ENCODE data around the gene KLHL18. TPM values are rescaled to one million over a fixed set of nuclear protein-coding genes. Genes with fewer than 3 reads are reported as not detected.
"Not testable (repeated sequence)": the region's sequence is repeated elsewhere in the genome, so short reads cannot be mapped to it uniquely, and the experiment has no call there.

Gene KLHL18
- total RNA-seq, 4 donors from 2014 or later, result 10.4 to 18.1 (median 16.5) TPM

DNA sequence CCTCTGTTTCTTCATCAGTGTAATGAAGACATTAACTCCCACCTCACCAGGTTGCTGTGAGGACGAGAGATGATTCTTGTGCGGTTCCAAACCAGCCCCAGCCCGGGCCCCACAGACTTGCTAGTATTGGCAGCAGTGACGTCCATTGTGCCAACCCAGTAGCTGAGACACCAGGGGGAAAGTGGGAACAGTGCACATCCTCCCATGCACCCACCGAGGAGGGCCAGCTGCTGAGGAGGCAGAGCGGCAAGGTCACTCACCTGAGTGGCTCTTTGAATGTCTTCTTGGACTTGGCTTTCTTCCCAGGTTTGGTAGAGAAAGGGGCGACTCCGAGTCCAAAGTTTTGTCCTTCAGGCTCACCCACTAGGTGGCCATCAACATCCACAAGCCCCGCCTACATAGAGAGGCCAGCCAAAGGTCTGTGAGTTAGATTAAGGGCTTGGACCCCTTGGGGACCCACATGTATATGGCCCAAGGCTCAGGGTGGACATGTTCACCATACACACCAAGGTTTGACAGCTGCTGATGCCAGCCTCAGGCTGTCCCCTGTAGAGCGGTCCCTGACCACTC lies 38.1 kb upstream of the KLHL18 start:
- Histone ChIP-seq H3K27ac (replicated peaks in 1 of 4) (no peak overlapping the region), H3K9me3 (no peaks in the 10 kb centered on the region), H3K4me1 (no peaks in the 10 kb centered on the region), H3K4me3 (no peak overlapping the region), H3K27me3 (no peaks in the 10 kb centered on the region), H3K36me3 (peaks cover 0 to 9% (median 0%) of the 10 kb centered on the region in 4 donors)
- TF ChIP-seq POLR2AphosphoS5 (IDR thresholded peaks at IDR 0.05) (no peak), EP300 (IDR thresholded peaks at IDR 0.05) (no peak), POLR2A (IDR thresholded peaks at IDR 0.05; ENCODE audit: low read depth) (no peak)
- TF ChIP-seq, protein P1, sequence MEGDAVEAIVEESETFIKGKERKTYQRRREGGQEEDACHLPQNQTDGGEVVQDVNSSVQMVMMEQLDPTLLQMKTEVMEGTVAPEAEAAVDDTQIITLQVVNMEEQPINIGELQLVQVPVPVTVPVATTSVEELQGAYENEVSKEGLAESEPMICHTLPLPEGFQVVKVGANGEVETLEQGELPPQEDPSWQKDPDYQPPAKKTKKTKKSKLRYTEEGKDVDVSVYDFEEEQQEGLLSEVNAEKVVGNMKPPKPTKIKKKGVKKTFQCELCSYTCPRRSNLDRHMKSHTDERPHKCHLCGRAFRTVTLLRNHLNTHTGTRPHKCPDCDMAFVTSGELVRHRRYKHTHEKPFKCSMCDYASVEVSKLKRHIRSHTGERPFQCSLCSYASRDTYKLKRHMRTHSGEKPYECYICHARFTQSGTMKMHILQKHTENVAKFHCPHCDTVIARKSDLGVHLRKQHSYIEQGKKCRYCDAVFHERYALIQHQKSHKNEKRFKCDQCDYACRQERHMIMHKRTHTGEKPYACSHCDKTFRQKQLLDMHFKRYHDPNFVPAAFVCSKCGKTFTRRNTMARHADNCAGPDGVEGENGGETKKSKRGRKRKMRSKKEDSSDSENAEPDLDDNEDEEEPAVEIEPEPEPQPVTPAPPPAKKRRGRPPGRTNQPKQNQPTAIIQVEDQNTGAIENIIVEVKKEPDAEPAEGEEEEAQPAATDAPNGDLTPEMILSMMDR (IDR thresholded peaks at IDR 0.05), result no peak
- WGBS, result 92% methylated on average over 9 of the region's 10 CpGs
- intact Hi-C loops (cut with DNase I), result no loop called here
- DNase-seq (ENCODE audit: extremely low spot score), result no peak

DNA sequence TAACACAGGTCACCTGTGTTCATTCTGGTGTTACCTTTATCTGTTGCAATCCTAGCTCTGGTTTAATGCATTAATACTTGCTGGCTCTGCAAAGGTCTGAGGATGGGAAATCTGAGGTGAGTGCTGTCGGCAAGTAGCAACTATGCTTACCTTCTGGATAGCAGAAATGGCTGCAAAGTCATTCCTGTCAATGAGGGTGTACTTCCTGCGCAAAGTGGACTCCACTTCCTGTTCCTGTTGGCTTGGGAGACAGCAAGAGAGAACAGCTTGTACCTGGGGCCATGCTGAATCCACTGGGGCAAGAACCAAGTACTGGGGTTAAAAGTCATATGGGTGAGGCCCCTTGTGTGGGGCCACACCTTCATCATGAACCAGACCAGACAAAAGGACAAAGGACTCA lies 37.5 kb upstream of the KLHL18 start:
- WGBS, result 100% methylated on average over 2 of the region's 2 CpGs

DNA sequence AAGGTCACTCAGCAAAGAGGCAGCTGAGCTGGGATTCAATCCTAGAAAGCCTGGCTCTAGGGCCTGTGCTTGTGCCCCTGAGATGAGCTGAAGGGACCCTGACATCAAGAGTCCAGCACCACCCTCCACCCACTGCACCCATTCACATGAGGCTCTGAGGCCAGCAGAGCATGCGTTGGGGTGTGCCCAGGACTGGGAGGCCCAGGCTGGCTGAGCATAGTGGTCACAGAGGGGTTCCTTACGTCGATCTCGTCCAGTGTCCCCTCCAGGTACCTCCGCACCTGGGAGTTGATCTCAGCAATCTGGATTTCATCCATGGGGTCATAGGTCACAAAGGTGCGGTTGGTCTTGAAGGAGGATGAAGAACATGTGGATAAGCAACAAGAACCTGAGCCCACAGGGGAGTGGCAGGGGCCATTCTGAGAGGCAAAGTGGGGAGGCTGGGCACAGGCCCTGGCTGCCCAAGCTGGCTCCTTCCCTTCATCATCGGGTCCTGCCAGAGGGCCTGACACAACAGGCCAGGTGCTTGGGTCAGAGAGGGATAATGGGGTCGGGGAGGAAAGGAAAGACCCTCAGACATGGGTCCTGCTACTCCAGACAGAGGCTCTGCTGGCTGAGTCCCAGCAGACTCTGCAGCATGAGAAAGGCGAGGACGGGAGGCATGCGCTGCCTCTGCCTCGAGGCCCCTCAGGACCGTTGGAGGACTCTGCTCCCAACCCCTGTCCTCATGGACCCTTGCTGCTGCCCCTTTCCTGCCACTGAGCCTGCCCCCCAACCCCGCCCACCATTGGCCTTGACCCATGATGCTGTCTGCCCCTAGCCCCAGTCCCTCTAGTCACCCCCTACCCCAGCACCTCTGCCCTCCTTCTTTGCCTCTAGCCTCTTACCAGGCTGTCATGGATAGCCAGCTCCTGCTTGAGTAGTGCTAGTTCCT lies 35.3 kb upstream of the KLHL18 start:
- no peak for DNase-seq (ENCODE audit: extremely low spot score)
- intact Hi-C loops (cut with DNase I), result no loop called here
- 85% methylated on average over 11 of the region's 14 CpGs for WGBS

More for the DNA sequence above, 37.5 kb upstream of the KLHL18 start:
- TF ChIP-seq EP300 (IDR thresholded peaks at IDR 0.05) (no peak), POLR2AphosphoS5 (IDR thresholded peaks at IDR 0.05) (no peak), POLR2A (IDR thresholded peaks at IDR 0.05; ENCODE audit: low read depth) (no peak)
- TF ChIP-seq, protein P1 (IDR thresholded peaks at IDR 0.05), result no peak
- no peaks in the 10 kb centered on the region for H3K9me3 ChIP-seq
- intact Hi-C loops (cut with DNase I), result no loop called here
- H3K27me3 ChIP-seq, result no peaks in the 10 kb centered on the region
- H3K36me3 ChIP-seq, result peaks cover 0 to 9% (median 0%) of the 10 kb centered on the region in 4 donors
- no peak overlapping the region for H3K4me3 ChIP-seq
- H3K4me1 ChIP-seq, result no peaks in the 10 kb centered on the region
- H3K27ac ChIP-seq (replicated peaks in 1 of 4), result no peak overlapping the region
- no peak for DNase-seq (ENCODE audit: extremely low spot score)

DNA sequence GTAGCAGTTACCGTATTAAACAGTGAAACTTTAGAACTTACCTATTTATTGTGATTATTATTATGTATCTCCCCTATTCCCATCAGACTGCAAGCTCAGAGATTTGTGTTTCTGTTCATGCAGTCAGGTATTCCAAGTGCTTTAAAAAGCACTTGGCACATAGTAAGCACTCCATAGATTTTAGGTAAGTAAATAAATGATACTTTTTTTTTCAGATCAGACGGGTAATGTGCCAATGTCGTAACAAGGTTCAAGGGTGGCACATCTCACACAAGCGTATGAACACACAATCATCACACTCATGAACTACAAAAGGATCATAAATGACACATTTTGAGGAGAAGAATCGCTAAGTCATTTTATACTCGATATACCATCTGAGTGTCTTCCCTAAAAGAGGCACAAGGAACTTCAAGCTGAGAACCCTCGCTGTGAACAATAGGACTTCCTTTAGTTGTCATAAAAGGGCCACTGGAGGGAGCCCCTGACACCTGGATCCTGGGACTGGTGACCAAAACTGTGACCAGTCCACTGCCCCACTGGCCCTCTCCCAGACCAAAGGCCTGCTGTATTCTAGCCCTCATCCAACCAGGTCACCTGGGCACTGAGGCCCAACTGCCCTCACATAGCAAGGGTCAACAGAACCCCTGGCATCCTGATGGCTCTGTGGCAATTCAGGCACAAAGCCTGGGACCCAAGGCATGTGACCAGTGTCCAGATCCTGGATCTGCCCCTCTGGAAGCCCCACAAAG lies 32.3 kb upstream of the KLHL18 start:
- WGBS, result 81% methylated on average over 7 of the region's 7 CpGs
- H3K4me1 ChIP-seq, result no peaks in the 10 kb centered on the region
- intact Hi-C loops (cut with DNase I), result no loop called here
- TF ChIP-seq POLR2A (IDR thresholded peaks at IDR 0.05; ENCODE audit: low read depth) (no peak), EP300 (IDR thresholded peaks at IDR 0.05) (no peak), POLR2AphosphoS5 (IDR thresholded peaks at IDR 0.05) (no peak)
- TF ChIP-seq, protein P1 (IDR thresholded peaks at IDR 0.05), result peak in 2 of 3 experiments; percentile 33 to 41
- H3K27me3 ChIP-seq, result no peaks in the 10 kb centered on the region
- no peak overlapping the region for H3K27ac ChIP-seq (replicated peaks in 1 of 4)
- H3K4me3 ChIP-seq, result no peak overlapping the region
- no peaks in the 10 kb centered on the region for H3K9me3 ChIP-seq
- DNase-seq (ENCODE audit: extremely low spot score), result no peak
- H3K36me3 ChIP-seq, result no peaks in the 10 kb centered on the region

More for the DNA sequence above, 35.3 kb upstream of the KLHL18 start:
- Histone ChIP-seq H3K4me1 (no peaks in the 10 kb centered on the region), H3K27me3 (no peaks in the 10 kb centered on the region), H3K9me3 (no peaks in the 10 kb centered on the region), H3K27ac (replicated peaks in 1 of 4) (no peak overlapping the region), H3K4me3 (no peak overlapping the region), H3K36me3 (peaks cover 0 to 9% (median 0%) of the 10 kb centered on the region in 4 donors)
- TF ChIP-seq, protein P1 (IDR thresholded peaks at IDR 0.05), result no peak
- no peak for TF ChIP-seq POLR2AphosphoS5 (IDR thresholded peaks at IDR 0.05)
- no peak for TF ChIP-seq POLR2A (IDR thresholded peaks at IDR 0.05; ENCODE audit: low read depth)
- no peak for TF ChIP-seq EP300 (IDR thresholded peaks at IDR 0.05)

DNA sequence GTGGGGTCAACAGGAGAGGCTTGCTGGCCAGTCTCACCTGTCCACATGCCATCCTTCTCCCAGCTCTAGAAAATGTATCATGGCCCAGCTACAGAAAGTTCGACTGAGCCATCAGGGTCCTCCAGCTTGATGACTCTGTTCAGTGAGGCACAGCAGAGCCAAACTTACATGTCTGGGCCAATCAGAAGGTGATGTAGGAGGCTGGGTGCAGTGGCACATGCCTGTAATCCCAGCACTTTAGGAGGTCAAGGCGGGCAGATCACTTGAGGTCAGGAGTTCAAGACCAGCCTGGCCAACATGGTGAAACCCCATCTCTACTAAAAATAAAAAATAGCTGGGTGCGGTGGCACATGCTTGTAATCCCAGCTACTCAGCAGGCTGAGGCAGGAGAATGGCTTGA lies 31.7 kb upstream of the KLHL18 start:
- H3K27me3 ChIP-seq; H3K4me1 ChIP-seq; H3K27ac ChIP-seq (replicated peaks in 1 of 4); H3K4me3 ChIP-seq; intact Hi-C loops (cut with DNase I); H3K9me3 ChIP-seq; H3K36me3 ChIP-seq; DNase-seq (ENCODE audit: extremely low spot score): not testable (repeated sequence)
- WGBS, result 84% methylated on average over 3 of the region's 3 CpGs

Measured in esophagus muscularis mucosa (tissue), 4 donors.